ENCODE results near the gene TRPM5.

DNA sequence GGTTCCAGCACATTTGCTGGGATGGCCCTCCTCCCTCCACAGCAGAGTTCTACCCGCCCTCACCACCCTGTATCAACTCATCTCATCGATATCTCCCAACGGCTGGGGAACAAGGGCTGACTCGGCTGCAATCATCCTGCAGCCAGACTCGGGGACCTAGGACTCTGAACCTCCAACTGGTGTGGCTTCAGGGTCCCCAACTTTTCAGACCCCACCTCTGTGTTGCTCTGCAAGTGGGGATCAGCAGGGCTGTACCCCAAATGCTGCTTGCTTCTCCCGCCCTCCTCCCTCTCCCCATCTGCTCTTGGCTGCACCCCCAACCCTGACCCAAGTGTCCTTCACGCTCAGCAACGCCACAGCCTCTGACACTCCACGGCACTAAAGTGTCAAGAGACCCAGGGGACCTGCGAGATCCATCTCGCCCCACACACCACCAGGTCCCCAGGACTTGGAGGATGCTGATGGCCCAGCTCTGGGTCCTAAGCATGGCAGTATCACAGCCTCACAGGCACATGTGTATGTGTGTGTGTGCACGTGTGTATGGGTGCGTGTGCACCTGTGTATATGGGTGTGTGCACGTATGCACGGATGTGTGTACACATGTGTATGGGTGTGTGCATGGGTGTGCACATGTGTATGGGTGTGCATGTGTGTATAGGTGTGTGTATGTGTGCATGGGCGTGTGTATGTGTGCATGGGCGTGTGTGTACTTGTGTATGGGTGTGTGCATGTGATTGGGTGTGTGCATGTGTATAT, 26.9 kb upstream of the TRPM5 start:
- TF ChIP-seq POLR2AphosphoS5 (IDR thresholded peaks at IDR 0.05; ENCODE audit: low read depth, low read length) = no peak
- TF ChIP-seq, protein P1, sequence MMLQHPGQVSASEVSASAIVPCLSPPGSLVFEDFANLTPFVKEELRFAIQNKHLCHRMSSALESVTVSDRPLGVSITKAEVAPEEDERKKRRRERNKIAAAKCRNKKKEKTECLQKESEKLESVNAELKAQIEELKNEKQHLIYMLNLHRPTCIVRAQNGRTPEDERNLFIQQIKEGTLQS (IDR thresholded peaks at IDR 0.05; ENCODE audit: insufficient read depth, low read depth, low read length) = no peak
- no peak for TF ChIP-seq BRCA1 (IDR thresholded peaks at IDR 0.05; ENCODE audit: low read depth, low read length)
- TF ChIP-seq POLR2A (IDR thresholded peaks at IDR 0.05; ENCODE audit: control extremely low read depth in 1 of 2, low read depth in 2 of 2, low read length in 2 of 2) = no peak
- TF ChIP-seq CREB1 (IDR thresholded peaks at IDR 0.05) = no peak
- TF ChIP-seq, protein P2, sequence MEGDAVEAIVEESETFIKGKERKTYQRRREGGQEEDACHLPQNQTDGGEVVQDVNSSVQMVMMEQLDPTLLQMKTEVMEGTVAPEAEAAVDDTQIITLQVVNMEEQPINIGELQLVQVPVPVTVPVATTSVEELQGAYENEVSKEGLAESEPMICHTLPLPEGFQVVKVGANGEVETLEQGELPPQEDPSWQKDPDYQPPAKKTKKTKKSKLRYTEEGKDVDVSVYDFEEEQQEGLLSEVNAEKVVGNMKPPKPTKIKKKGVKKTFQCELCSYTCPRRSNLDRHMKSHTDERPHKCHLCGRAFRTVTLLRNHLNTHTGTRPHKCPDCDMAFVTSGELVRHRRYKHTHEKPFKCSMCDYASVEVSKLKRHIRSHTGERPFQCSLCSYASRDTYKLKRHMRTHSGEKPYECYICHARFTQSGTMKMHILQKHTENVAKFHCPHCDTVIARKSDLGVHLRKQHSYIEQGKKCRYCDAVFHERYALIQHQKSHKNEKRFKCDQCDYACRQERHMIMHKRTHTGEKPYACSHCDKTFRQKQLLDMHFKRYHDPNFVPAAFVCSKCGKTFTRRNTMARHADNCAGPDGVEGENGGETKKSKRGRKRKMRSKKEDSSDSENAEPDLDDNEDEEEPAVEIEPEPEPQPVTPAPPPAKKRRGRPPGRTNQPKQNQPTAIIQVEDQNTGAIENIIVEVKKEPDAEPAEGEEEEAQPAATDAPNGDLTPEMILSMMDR (IDR thresholded peaks at IDR 0.05; ENCODE audit: control extremely low read depth in 1 of 3, insufficient read depth in 1 of 3, low read depth in 1 of 3, low read length in 3 of 3) = no peak

All from H1 (cell line).